ENCODE data around the gene CHTOP. TPM values are rescaled to one million over a fixed set of nuclear protein-coding genes. Genes with fewer than 3 reads are reported as not detected.
A peak's percentile ranks its signal among the peaks of the same experiment; 100 is the strongest.

CHTOP gene
- polyA plus RNA-seq, 2 donors, result 41.6 to 45.5 TPM

DNA sequence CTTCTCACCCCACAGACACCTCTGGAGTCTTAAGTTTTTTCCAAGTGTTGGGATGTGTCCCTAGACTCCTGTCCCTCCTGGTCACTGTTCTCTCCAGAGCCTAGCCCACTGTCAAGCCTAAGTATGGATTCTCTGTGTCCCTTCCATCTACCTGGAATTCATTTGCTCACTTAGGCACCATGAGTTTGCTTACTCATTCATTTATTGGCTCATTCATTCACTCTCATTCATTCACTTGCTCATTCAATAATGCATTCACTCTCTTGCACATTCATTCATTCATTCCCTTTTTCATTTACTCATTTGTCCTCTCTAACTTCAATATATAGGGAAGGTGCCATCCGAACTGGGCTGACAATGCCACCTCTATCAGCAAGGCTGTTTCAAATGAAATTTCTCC, 22.5 kb upstream of the CHTOP start:
- Histone ChIP-seq H3K27me3 (ENCODE audit: control insufficient read depth in 1 of 2, insufficient read depth in 2 of 2, low read length in 2 of 2) (no peaks in the 10 kb centered on the region), H3K4me1 (ENCODE audit: control insufficient read depth in 2 of 2, insufficient read depth in 2 of 2, low read length in 1 of 2) (peaks cover 0 to 17% of the 10 kb centered on the region in 2 donors), H3K36me3 (ENCODE audit: control insufficient read depth in 2 of 2, insufficient read depth in 2 of 2, low read length in 1 of 2) (peaks cover 0 to 17% of the 10 kb centered on the region in 2 donors), H3K9me3 (ENCODE audit: control insufficient read depth in 2 of 2, insufficient read depth in 1 of 2, low read depth in 1 of 2, low read length in 1 of 2) (no peaks in the 10 kb centered on the region), H3K4me3 (ENCODE audit: low read depth in 1 of 2, low read length in 2 of 2) (peak overlapping the region; percentile 76 to 93), H3K27ac (ENCODE audit: low read depth in 2 of 2, low read length in 1 of 2) (peak overlapping the region; percentile 96 to 98)
- 43 to 55% methylated on average over 1 of the region's 1 CpG for WGBS, 2 donors

DNA sequence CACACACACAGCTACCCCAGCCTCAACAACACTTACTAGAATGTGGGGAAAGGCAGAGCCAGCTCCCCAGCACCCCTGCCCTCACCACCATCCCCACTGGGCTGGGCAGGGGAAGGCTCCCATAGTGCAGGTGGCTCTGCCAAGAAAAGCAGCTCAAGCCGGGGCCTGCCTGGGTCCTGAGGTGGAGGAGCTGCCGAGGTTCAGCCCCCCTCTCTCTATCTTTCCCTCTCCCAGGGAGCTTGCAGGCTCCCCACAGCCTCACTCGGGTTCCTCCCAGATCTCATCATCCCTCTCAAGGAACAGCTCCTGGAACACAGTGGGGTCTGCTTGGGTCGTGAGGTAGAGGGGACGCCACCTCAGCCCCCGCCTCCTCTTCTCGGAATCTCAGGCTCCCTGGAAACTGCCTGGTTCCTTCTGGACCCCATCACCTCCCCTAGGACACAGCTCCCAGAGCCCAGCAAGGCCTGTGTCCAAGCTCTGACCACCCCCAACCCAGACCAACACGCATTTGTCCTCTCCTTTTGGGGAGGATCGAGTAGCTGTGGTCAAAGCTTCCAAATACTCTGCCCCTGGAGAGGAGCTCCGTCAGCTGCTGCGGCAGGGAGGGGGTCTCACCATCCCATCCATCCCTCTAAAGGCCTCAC, 21.6 kb upstream of the CHTOP start:
- peaks cover 0 to 8% of the 10 kb centered on the region in 2 donors for H3K36me3 ChIP-seq (ENCODE audit: control insufficient read depth in 2 of 2, insufficient read depth in 2 of 2, low read length in 1 of 2)
- H3K9me3 ChIP-seq (ENCODE audit: control insufficient read depth in 2 of 2, insufficient read depth in 1 of 2, low read depth in 1 of 2, low read length in 1 of 2), result no peaks in the 10 kb centered on the region
- peaks cover 0 to 24% of the 10 kb centered on the region in 2 donors for H3K4me1 ChIP-seq (ENCODE audit: control insufficient read depth in 2 of 2, insufficient read depth in 2 of 2, low read length in 1 of 2)
- no peaks in the 10 kb centered on the region for H3K27me3 ChIP-seq (ENCODE audit: control insufficient read depth in 1 of 2, insufficient read depth in 2 of 2, low read length in 2 of 2)
- WGBS, 2 donors, result 32 to 41% methylated on average over 11 of the region's 11 CpGs
- H3K4me3 ChIP-seq (ENCODE audit: low read depth in 1 of 2, low read length in 2 of 2), result peak overlapping the region; percentile 76 to 93
- peak overlapping the region; percentile 96 to 98 for H3K27ac ChIP-seq (ENCODE audit: low read depth in 2 of 2, low read length in 1 of 2)

GRCh38 chr1:153612755-153613331, 21.0 kb upstream of the CHTOP start, which contains the start of gene S100A16:
Gene S100A16, minus strand, starts transcription at chr1:153613137. Its CDS starts 4,986 bp downstream, at chr1:153608151.
- H3K27me3 ChIP-seq (ENCODE audit: control insufficient read depth in 1 of 2, insufficient read depth in 2 of 2, low read length in 2 of 2), result no peaks in the 10 kb centered on the region
- peaks cover 0 to 2% of the 10 kb centered on the region in 2 donors for H3K36me3 ChIP-seq (ENCODE audit: control insufficient read depth in 2 of 2, insufficient read depth in 2 of 2, low read length in 1 of 2)
- H3K27ac ChIP-seq (ENCODE audit: low read depth in 2 of 2, low read length in 1 of 2), result peak within 1 kb of the TSS; percentile 96 to 98
- WGBS, 2 donors, result 26 to 27% methylated on average over 9 of the region's 9 CpGs
- H3K4me3 ChIP-seq (ENCODE audit: low read depth in 1 of 2, low read length in 2 of 2), result peak within 1 kb of the TSS; percentile 76 to 93
- no peaks in the 10 kb centered on the region for H3K9me3 ChIP-seq (ENCODE audit: control insufficient read depth in 2 of 2, insufficient read depth in 1 of 2, low read depth in 1 of 2, low read length in 1 of 2)
- peaks cover 2 to 29% of the 10 kb centered on the region in 2 donors for H3K4me1 ChIP-seq (ENCODE audit: control insufficient read depth in 2 of 2, insufficient read depth in 2 of 2, low read length in 1 of 2)

DNA sequence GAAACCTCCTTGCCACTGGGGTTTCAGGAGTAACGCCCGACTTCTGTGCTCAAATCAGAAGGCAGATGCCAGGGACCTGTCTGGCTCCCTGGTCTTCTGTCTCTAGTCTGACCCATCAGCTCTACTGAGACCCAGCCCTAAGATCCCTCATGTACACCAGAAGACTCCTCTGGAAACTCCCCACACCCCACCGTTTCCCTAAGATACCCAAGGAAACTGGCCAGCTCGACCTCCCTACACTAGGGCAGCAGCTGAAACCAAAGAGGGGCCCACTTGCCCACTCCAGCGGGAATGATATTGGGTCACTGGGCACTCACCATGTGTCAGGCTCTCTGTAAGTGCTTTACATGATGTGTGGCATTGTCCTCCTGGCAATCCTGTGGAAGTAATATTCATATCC, 20.5 kb upstream of the CHTOP start:
- Histone ChIP-seq H3K4me3 (ENCODE audit: low read depth in 1 of 2, low read length in 2 of 2) (peak overlapping the region; percentile 76 to 93), H3K36me3 (ENCODE audit: control insufficient read depth in 2 of 2, insufficient read depth in 2 of 2, low read length in 1 of 2) (peaks cover 0 to 2% of the 10 kb centered on the region in 2 donors), H3K9me3 (ENCODE audit: control insufficient read depth in 2 of 2, insufficient read depth in 1 of 2, low read depth in 1 of 2, low read length in 1 of 2) (no peaks in the 10 kb centered on the region), H3K4me1 (ENCODE audit: control insufficient read depth in 2 of 2, insufficient read depth in 2 of 2, low read length in 1 of 2) (peaks cover 2 to 23% of the 10 kb centered on the region in 2 donors), H3K27me3 (ENCODE audit: control insufficient read depth in 1 of 2, insufficient read depth in 2 of 2, low read length in 2 of 2) (no peaks in the 10 kb centered on the region), H3K27ac (ENCODE audit: low read depth in 2 of 2, low read length in 1 of 2) (peak overlapping the region; percentile 96 to 98)
- 45 to 52% methylated on average over 5 of the region's 5 CpGs for WGBS, 2 donors

DNA sequence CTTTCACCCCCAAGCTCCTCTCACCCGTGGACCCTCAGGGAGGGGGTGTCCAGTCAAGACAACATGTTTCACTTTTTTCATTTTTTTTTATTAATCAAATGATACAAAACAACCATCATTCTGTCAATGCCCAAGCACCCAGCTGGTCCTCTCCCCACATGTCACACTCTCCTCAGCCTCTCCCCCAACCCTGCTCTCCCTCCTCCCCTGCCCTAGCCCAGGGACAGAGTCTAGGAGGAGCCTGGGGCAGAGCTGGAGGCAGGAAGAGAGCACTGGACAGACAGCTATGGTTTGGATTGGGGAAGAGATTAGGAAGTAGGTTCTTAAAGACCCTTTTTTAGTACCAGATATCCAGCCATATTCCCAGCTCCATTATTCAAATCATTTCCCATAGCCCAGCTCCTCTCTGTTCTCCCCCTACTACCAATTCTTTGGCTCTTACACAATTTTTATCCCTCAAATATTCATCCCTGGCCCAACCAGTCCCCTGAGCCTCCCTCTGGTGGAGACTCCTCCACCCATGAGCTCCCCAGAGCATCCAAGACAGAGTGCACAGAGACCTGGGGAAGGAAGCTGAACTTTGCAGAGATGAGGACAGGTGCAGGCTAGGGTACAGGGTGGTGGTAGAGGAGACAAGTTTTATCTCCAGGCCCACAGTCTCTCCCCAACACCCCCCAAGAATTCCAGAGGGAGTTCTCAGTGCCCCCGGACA, 19.5 kb upstream of the CHTOP start:
- WGBS, 2 donors, result 57 to 62% methylated on average over 2 of the region's 2 CpGs
- Histone ChIP-seq H3K36me3 (ENCODE audit: control insufficient read depth in 2 of 2, insufficient read depth in 2 of 2, low read length in 1 of 2) (no peaks in the 10 kb centered on the region), H3K4me1 (ENCODE audit: control insufficient read depth in 2 of 2, insufficient read depth in 2 of 2, low read length in 1 of 2) (peaks cover 2 to 18% of the 10 kb centered on the region in 2 donors), H3K27me3 (ENCODE audit: control insufficient read depth in 1 of 2, insufficient read depth in 2 of 2, low read length in 2 of 2) (no peaks in the 10 kb centered on the region), H3K4me3 (ENCODE audit: low read depth in 1 of 2, low read length in 2 of 2) (peak overlapping the region; percentile 60 to 93), H3K9me3 (ENCODE audit: control insufficient read depth in 2 of 2, insufficient read depth in 1 of 2, low read depth in 1 of 2, low read length in 1 of 2) (no peaks in the 10 kb centered on the region), H3K27ac (ENCODE audit: low read depth in 2 of 2, low read length in 1 of 2) (peak overlapping the region; percentile 96 to 98)

DNA sequence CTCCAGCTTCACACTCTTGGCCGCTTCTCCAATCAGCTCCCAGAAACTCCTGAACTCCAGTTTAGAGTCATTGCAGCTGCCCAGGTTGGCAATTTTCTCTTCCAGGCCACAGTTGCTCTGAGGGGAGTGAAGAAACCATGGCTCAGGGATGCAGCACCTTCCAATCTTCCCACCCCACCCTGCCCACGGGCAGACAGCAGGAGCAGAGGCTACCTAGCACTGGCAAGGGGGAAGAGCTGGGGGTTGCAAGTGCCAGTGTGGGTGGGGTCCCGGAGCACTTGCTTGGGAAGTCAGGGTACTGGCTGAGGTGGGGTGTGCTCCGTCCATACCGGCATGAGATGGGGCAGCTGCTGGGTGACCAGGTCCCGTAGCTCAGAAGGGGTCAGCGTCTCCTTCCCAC, 19.0 kb upstream of the CHTOP start:
- 63 to 77% methylated on average over 7 of the region's 7 CpGs for WGBS, 2 donors
- Histone ChIP-seq H3K4me1 (ENCODE audit: control insufficient read depth in 2 of 2, insufficient read depth in 2 of 2, low read length in 1 of 2) (peaks cover 2 to 18% of the 10 kb centered on the region in 2 donors), H3K9me3 (ENCODE audit: control insufficient read depth in 2 of 2, insufficient read depth in 1 of 2, low read depth in 1 of 2, low read length in 1 of 2) (no peaks in the 10 kb centered on the region), H3K27ac (ENCODE audit: low read depth in 2 of 2, low read length in 1 of 2) (peak overlapping the region; percentile 96 to 98), H3K27me3 (ENCODE audit: control insufficient read depth in 1 of 2, insufficient read depth in 2 of 2, low read length in 2 of 2) (no peaks in the 10 kb centered on the region), H3K36me3 (ENCODE audit: control insufficient read depth in 2 of 2, insufficient read depth in 2 of 2, low read length in 1 of 2) (no peaks in the 10 kb centered on the region), H3K4me3 (ENCODE audit: low read depth in 1 of 2, low read length in 2 of 2) (peak overlapping the region; percentile 60 to 93)

DNA sequence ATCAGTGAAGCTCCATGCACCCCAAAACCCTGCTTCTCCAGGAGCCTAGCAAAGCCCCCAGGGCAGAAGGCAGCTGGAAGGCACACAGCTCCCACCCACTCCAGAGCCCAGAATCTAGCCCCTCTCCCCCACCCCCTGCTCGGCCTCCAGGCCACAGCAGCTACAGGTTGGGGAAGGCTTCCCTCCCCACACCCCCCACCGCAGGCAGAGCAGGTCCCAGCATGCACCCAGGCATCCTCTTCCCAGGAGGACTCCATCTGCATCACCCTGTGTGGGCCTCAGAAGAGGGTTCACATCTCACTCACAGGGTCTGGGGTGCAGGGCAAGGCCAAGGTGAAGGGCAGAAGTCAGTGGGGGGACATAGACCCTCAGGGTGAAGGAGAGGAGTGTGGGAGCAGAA, 18.5 kb upstream of the CHTOP start:
- Histone ChIP-seq H3K4me3 (ENCODE audit: low read depth in 1 of 2, low read length in 2 of 2) (peak overlapping the region; percentile 60 to 93), H3K4me1 (ENCODE audit: control insufficient read depth in 2 of 2, insufficient read depth in 2 of 2, low read length in 1 of 2) (peaks cover 2 to 15% of the 10 kb centered on the region in 2 donors)
- WGBS, 2 donors, result 53 to 67% methylated on average over 2 of the region's 2 CpGs

DNA sequence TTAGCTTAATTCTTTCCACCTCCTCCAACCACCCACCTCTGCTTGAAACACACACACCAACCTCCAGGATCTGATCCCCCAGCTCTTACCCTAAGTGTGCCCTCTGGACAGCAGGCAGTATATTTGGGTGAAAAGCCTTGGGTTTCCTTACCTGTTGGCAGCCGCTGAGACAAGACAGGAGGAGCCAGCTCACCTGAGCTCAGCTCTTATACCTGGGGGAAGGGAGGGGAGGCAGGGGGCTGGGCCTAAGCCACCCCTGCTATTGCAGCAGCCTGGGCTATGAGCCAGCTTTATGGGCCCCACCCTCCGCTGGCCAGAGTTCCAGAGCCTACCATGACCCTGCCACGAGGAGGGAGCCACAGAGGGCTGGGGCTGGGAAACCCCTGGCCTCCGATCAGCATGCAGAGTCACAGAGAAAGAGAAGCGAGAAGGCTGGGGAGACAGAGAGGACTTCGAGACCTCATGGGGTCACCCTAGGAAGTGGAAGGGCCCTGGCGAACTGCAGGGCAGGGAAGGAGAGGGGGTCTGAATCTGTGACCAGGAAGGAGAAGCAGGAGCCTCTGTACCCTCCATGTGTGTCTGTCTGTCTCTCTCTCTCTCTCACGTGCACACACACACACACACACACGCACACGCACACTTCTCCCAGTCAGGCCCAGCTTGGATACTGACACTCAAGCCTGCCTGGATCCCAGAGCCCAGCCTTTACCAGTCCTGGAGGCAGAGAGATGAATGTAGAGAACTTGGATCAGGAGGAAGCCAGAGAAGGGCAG, 17.5 kb upstream of the CHTOP start, which contains the start of gene S100A14:
Gene S100A14, minus strand, starts transcription at position 182 of the 773 bp plus-strand sequence. CDS start 467 bp downstream, outside the sequence.
- Histone ChIP-seq H3K36me3 (ENCODE audit: control insufficient read depth in 2 of 2, insufficient read depth in 2 of 2, low read length in 1 of 2) (no peaks in the 10 kb centered on the region), H3K9me3 (ENCODE audit: control insufficient read depth in 2 of 2, insufficient read depth in 1 of 2, low read depth in 1 of 2, low read length in 1 of 2) (no peaks in the 10 kb centered on the region), H3K27ac (ENCODE audit: low read depth in 2 of 2, low read length in 1 of 2) (peak within 1 kb of the TSS; percentile 96 to 98), H3K4me3 (ENCODE audit: low read depth in 1 of 2, low read length in 2 of 2) (peak within 1 kb of the TSS; percentile 60 to 93), H3K27me3 (ENCODE audit: control insufficient read depth in 1 of 2, insufficient read depth in 2 of 2, low read length in 2 of 2) (no peaks in the 10 kb centered on the region), H3K4me1 (ENCODE audit: control insufficient read depth in 2 of 2, insufficient read depth in 2 of 2, low read length in 1 of 2) (peaks cover 2 to 13% of the 10 kb centered on the region in 2 donors)
- WGBS, 2 donors, result 26 to 44% methylated on average over 7 to 10 of the region's 10 CpGs

More for the DNA sequence above, 18.5 kb upstream of the CHTOP start:
- Histone ChIP-seq H3K36me3 (ENCODE audit: control insufficient read depth in 2 of 2, insufficient read depth in 2 of 2, low read length in 1 of 2) (no peaks in the 10 kb centered on the region), H3K9me3 (ENCODE audit: control insufficient read depth in 2 of 2, insufficient read depth in 1 of 2, low read depth in 1 of 2, low read length in 1 of 2) (no peaks in the 10 kb centered on the region), H3K27ac (ENCODE audit: low read depth in 2 of 2, low read length in 1 of 2) (peak overlapping the region; percentile 96 to 98), H3K27me3 (ENCODE audit: control insufficient read depth in 1 of 2, insufficient read depth in 2 of 2, low read length in 2 of 2) (no peaks in the 10 kb centered on the region)

GRCh38 chr1:153616917-153617311, 17.0 kb upstream of the CHTOP start:
- Histone ChIP-seq H3K27ac (ENCODE audit: low read depth in 2 of 2, low read length in 1 of 2) (peak overlapping the region; percentile 96 to 98), H3K36me3 (ENCODE audit: control insufficient read depth in 2 of 2, insufficient read depth in 2 of 2, low read length in 1 of 2) (no peaks in the 10 kb centered on the region), H3K4me3 (ENCODE audit: low read depth in 1 of 2, low read length in 2 of 2) (peak overlapping the region in 1 of 2 donors; percentile 36), H3K9me3 (ENCODE audit: control insufficient read depth in 2 of 2, insufficient read depth in 1 of 2, low read depth in 1 of 2, low read length in 1 of 2) (no peaks in the 10 kb centered on the region), H3K4me1 (ENCODE audit: control insufficient read depth in 2 of 2, insufficient read depth in 2 of 2, low read length in 1 of 2) (peaks cover 2 to 13% of the 10 kb centered on the region in 2 donors), H3K27me3 (ENCODE audit: control insufficient read depth in 1 of 2, insufficient read depth in 2 of 2, low read length in 2 of 2) (no peaks in the 10 kb centered on the region)
- 43 to 52% methylated on average over 5 of the region's 5 CpGs for WGBS, 2 donors
